ENCODE results near the gene LST1.

Gene LST1

DNA sequence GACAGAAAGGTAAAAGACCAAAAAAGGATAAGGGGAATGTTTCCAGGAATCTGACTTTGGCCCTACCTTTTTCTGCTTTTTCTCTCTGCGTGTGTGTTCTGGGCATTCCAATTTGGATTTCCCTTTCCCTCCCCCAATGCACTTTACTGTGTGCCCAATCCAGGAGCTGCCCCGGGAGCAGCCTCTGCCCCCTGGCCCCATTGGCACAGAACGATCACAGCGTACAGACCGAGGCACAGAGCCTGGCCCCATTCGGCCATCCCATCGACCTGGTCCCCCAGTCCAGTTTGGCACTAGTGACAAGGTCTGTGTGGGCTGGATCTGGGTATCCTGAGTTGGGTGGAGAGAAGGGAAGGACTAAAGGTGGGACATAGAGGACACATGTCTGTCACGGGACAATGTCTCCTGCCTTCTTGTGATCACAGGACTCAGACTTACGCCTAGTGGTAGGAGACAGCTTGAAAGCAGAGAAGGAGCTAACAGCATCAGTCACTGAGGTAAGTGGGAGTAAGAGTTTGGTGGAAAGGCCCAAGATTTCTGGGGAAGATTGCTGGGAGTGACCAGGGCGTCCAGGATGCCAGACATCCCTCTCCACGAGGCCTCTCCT, 49.0 kb downstream of the LST1 start:
- Mint-ChIP-seq H3K4me1 (no peaks in the 10 kb centered on the region), H3K4me3 (no peak overlapping the region), H3K9me3 (no peaks in the 10 kb centered on the region), H3K27me3 (no peaks in the 10 kb centered on the region), H3K27ac (peak overlapping the region; percentile 41), H3K36me3 (peaks cover 19% of the 10 kb centered on the region)

DNA sequence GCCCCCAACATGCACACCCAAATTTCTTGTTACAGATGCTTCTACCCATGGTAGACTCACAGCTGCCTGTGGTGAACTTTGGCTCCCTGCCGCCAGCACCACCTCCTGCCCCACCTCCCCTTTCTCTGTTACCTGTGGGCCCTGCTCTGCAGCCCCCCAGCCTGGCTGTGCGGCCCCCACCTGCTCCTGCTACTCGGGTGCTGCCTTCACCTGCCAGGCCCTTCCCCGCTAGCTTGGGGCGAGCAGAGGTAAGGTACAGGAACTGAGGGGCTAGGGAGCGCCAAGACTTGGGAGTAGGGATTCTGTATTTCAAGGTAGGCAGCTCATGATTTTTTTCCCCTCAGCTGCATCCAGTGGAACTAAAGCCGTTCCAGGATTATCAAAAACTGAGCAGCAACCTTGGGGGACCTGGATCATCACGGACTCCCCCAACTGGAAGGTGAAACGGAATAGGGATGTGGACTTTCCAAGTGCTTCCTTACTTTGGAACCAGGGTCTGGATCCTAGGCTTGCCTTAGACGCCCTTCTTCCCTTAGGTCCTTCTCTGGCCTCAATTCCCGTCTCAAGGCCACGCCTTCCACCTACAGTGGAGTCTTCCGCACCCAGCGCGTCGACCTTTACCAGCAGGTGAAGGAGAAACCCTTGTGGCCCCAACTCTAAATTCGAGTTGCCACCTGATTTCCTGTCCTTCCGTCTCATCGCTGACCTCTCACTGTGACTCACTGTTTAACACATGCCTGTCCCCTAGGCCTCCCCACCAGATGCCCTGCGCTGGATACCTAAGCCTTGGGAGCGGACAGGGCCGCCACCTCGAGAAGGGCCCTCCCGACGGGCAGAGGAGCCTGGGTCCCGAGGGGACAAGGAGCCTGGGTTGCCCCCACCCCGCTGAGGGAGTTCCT, 50.9 kb downstream of the LST1 start:
- H3K4me1 Mint-ChIP-seq = no peaks in the 10 kb centered on the region
- H3K36me3 Mint-ChIP-seq = peaks cover 13% of the 10 kb centered on the region
- no peaks in the 10 kb centered on the region for H3K9me3 Mint-ChIP-seq
- H3K27ac Mint-ChIP-seq = no peak overlapping the region
- H3K27me3 Mint-ChIP-seq = no peaks in the 10 kb centered on the region
- H3K4me3 Mint-ChIP-seq = no peak overlapping the region

Measured in activated naive CD4-positive, alpha-beta T cell treated with anti-CD3 and anti-CD28 coated beads, Interleukin-2, amount 50 U/mL, for 24 hours (primary cell).